ENCODE results near the gene IFNA2.

Gene IFNA2

GRCh38 chr9:21413151-21413550, 28.0 kb upstream of the IFNA2 start:
- peaks cover 5% of the 10 kb centered on the region for H3K4me1 ChIP-seq (ENCODE audit: control insufficient read depth, insufficient read depth, low read length)
- WGBS, 2 experiments: 78 to 80% methylated on average over 4 of the region's 4 CpGs
- H3K27ac ChIP-seq (ENCODE audit: insufficient read depth, low read depth, low read length, poor library complexity, severe bottlenecking): no peak overlapping the region
- H3K4me3 ChIP-seq (ENCODE audit: insufficient read depth, low read depth, low read length): no peak overlapping the region
- H3K9me3 ChIP-seq (ENCODE audit: control insufficient read depth, low read length): no peaks in the 10 kb centered on the region
- H3K36me3 ChIP-seq (ENCODE audit: control insufficient read depth, insufficient read depth, low read length): no peaks in the 10 kb centered on the region
- no peaks in the 10 kb centered on the region for H3K27me3 ChIP-seq (ENCODE audit: control insufficient read depth, insufficient read depth, low read length, poor library complexity, severe bottlenecking)

- peaks cover 5% of the 10 kb centered on the region for H3K4me1 ChIP-seq (ENCODE audit: control insufficient read depth, insufficient read depth, low read length)
- no peak overlapping the region for H3K4me3 ChIP-seq (ENCODE audit: insufficient read depth, low read depth, low read length)
Measured at GRCh38 chr9:21412107-21412506, 26.9 kb upstream of the IFNA2 start.

GRCh38 chr9:21408817-21409216, 23.6 kb upstream of the IFNA2 start, which contains the start of gene IFNA8:
Gene IFNA8 (plus strand): TSS chr9:21409117. CDS start chr9:21409177, 60 bp downstream.
- Histone ChIP-seq H3K27me3 (ENCODE audit: control insufficient read depth, insufficient read depth, low read length, poor library complexity, severe bottlenecking) (peaks cover 4% of the 10 kb centered on the region), H3K4me3 (ENCODE audit: insufficient read depth, low read depth, low read length) (no peak within 1 kb of the TSS), H3K36me3 (ENCODE audit: control insufficient read depth, insufficient read depth, low read length) (no peaks in the 10 kb centered on the region), H3K27ac (ENCODE audit: insufficient read depth, low read depth, low read length, poor library complexity, severe bottlenecking) (no peak within 1 kb of the TSS), H3K9me3 (ENCODE audit: control insufficient read depth, low read length) (no peaks in the 10 kb centered on the region), H3K4me1 (ENCODE audit: control insufficient read depth, insufficient read depth, low read length) (peaks cover 5% of the 10 kb centered on the region)
- WGBS, 2 experiments: 93 to 100% methylated on average over 1 of the region's 1 CpG

More at GRCh38 chr9:21412107-21412506, 26.9 kb upstream of the IFNA2 start:
- no peak overlapping the region for H3K27ac ChIP-seq (ENCODE audit: insufficient read depth, low read depth, low read length, poor library complexity, severe bottlenecking)
- no peaks in the 10 kb centered on the region for H3K27me3 ChIP-seq (ENCODE audit: control insufficient read depth, insufficient read depth, low read length, poor library complexity, severe bottlenecking)
- H3K9me3 ChIP-seq (ENCODE audit: control insufficient read depth, low read length): no peaks in the 10 kb centered on the region
- H3K36me3 ChIP-seq (ENCODE audit: control insufficient read depth, insufficient read depth, low read length): no peaks in the 10 kb centered on the region

- no peak overlapping the region for H3K27ac ChIP-seq (ENCODE audit: insufficient read depth, low read depth, low read length, poor library complexity, severe bottlenecking)
- H3K4me1 ChIP-seq (ENCODE audit: control insufficient read depth, insufficient read depth, low read length): no peaks in the 10 kb centered on the region
- peaks cover 25% of the 10 kb centered on the region for H3K27me3 ChIP-seq (ENCODE audit: control insufficient read depth, insufficient read depth, low read length, poor library complexity, severe bottlenecking)
- no peak overlapping the region for H3K4me3 ChIP-seq (ENCODE audit: insufficient read depth, low read depth, low read length)
- H3K9me3 ChIP-seq (ENCODE audit: control insufficient read depth, low read length): no peaks in the 10 kb centered on the region
- no peaks in the 10 kb centered on the region for H3K36me3 ChIP-seq (ENCODE audit: control insufficient read depth, insufficient read depth, low read length)
- WGBS, 2 experiments: 88 to 90% methylated on average over 3 of the region's 3 CpGs
Measured at GRCh38 chr9:21404146-21404545, 18.9 kb upstream of the IFNA2 start.

GRCh38 chr9:21402386-21403251, 17.4 kb upstream of the IFNA2 start:
- Histone ChIP-seq H3K4me3 (ENCODE audit: insufficient read depth, low read depth, low read length) (peak overlapping the region; percentile 44), H3K4me1 (ENCODE audit: control insufficient read depth, insufficient read depth, low read length) (no peaks in the 10 kb centered on the region), H3K36me3 (ENCODE audit: control insufficient read depth, insufficient read depth, low read length) (no peaks in the 10 kb centered on the region), H3K9me3 (ENCODE audit: control insufficient read depth, low read length) (no peaks in the 10 kb centered on the region), H3K27ac (ENCODE audit: insufficient read depth, low read depth, low read length, poor library complexity, severe bottlenecking) (no peak overlapping the region), H3K27me3 (ENCODE audit: control insufficient read depth, insufficient read depth, low read length, poor library complexity, severe bottlenecking) (peaks cover 27% of the 10 kb centered on the region)
- WGBS, 2 experiments: 2% methylated on average over 53 of the region's 53 CpGs

- Histone ChIP-seq H3K4me1 (ENCODE audit: control insufficient read depth, insufficient read depth, low read length) (no peaks in the 10 kb centered on the region), H3K4me3 (ENCODE audit: insufficient read depth, low read depth, low read length) (no peak overlapping the region), H3K36me3 (ENCODE audit: control insufficient read depth, insufficient read depth, low read length) (no peaks in the 10 kb centered on the region), H3K27ac (ENCODE audit: insufficient read depth, low read depth, low read length, poor library complexity, severe bottlenecking) (no peak overlapping the region), H3K27me3 (ENCODE audit: control insufficient read depth, insufficient read depth, low read length, poor library complexity, severe bottlenecking) (peaks cover 52% of the 10 kb centered on the region), H3K9me3 (ENCODE audit: control insufficient read depth, low read length) (no peaks in the 10 kb centered on the region)
- 91% methylated on average over 3 of the region's 3 CpGs for WGBS, 2 experiments
Measured at GRCh38 chr9:21399956-21400355, 14.8 kb upstream of the IFNA2 start.

- WGBS, 2 experiments: 95 to 97% methylated on average over 1 to 5 of the region's 5 CpGs
- H3K4me3 ChIP-seq (ENCODE audit: insufficient read depth, low read depth, low read length): no peak overlapping the region
- H3K27ac ChIP-seq (ENCODE audit: insufficient read depth, low read depth, low read length, poor library complexity, severe bottlenecking): no peak overlapping the region
- no peaks in the 10 kb centered on the region for H3K9me3 ChIP-seq (ENCODE audit: control insufficient read depth, low read length)
- H3K4me1 ChIP-seq (ENCODE audit: control insufficient read depth, insufficient read depth, low read length): no peaks in the 10 kb centered on the region
- no peaks in the 10 kb centered on the region for H3K36me3 ChIP-seq (ENCODE audit: control insufficient read depth, insufficient read depth, low read length)
- H3K27me3 ChIP-seq (ENCODE audit: control insufficient read depth, insufficient read depth, low read length, poor library complexity, severe bottlenecking): peaks cover 52% of the 10 kb centered on the region
Measured at GRCh38 chr9:21398955-21399489, 13.8 kb upstream of the IFNA2 start.

- Histone ChIP-seq H3K27me3 (ENCODE audit: control insufficient read depth, insufficient read depth, low read length, poor library complexity, severe bottlenecking) (peaks cover 32% of the 10 kb centered on the region), H3K36me3 (ENCODE audit: control insufficient read depth, insufficient read depth, low read length) (no peaks in the 10 kb centered on the region)
Measured at GRCh38 chr9:21395778-21396717, 10.8 kb upstream of the IFNA2 start.

GRCh38 chr9:21392270-21392669, 7.1 kb upstream of the IFNA2 start:
- peaks cover 23% of the 10 kb centered on the region for H3K27me3 ChIP-seq (ENCODE audit: control insufficient read depth, insufficient read depth, low read length, poor library complexity, severe bottlenecking)
- H3K4me1 ChIP-seq (ENCODE audit: control insufficient read depth, insufficient read depth, low read length): no peaks in the 10 kb centered on the region
- no peaks in the 10 kb centered on the region for H3K9me3 ChIP-seq (ENCODE audit: control insufficient read depth, low read length)
- no peak overlapping the region for H3K4me3 ChIP-seq (ENCODE audit: insufficient read depth, low read depth, low read length)
- H3K36me3 ChIP-seq (ENCODE audit: control insufficient read depth, insufficient read depth, low read length): no peaks in the 10 kb centered on the region
- H3K27ac ChIP-seq (ENCODE audit: insufficient read depth, low read depth, low read length, poor library complexity, severe bottlenecking): no peak overlapping the region
- 84 to 96% methylated on average over 6 of the region's 6 CpGs for WGBS, 2 experiments

More at GRCh38 chr9:21395778-21396717, 10.8 kb upstream of the IFNA2 start:
- no peaks in the 10 kb centered on the region for H3K4me1 ChIP-seq (ENCODE audit: control insufficient read depth, insufficient read depth, low read length)
- WGBS, 2 experiments: 11 to 12% methylated on average over 40 of the region's 40 CpGs
- H3K27ac ChIP-seq (ENCODE audit: insufficient read depth, low read depth, low read length, poor library complexity, severe bottlenecking): no peak overlapping the region
- H3K4me3 ChIP-seq (ENCODE audit: insufficient read depth, low read depth, low read length): peak overlapping the region; percentile 49
- H3K9me3 ChIP-seq (ENCODE audit: control insufficient read depth, low read length): no peaks in the 10 kb centered on the region

- no peak overlapping the region for H3K27ac ChIP-seq (ENCODE audit: insufficient read depth, low read depth, low read length, poor library complexity, severe bottlenecking)
- 86 to 90% methylated on average over 4 of the region's 4 CpGs for WGBS, 2 experiments
- H3K9me3 ChIP-seq (ENCODE audit: control insufficient read depth, low read length): no peaks in the 10 kb centered on the region
Measured at GRCh38 chr9:21383627-21384026, 1.6 kb downstream of the IFNA2 start.

More at GRCh38 chr9:21383627-21384026, 1.6 kb downstream of the IFNA2 start:
- Histone ChIP-seq H3K27me3 (ENCODE audit: control insufficient read depth, insufficient read depth, low read length, poor library complexity, severe bottlenecking) (no peaks in the 10 kb centered on the region), H3K36me3 (ENCODE audit: control insufficient read depth, insufficient read depth, low read length) (no peaks in the 10 kb centered on the region), H3K4me3 (ENCODE audit: insufficient read depth, low read depth, low read length) (no peak overlapping the region), H3K4me1 (ENCODE audit: control insufficient read depth, insufficient read depth, low read length) (peaks cover 6% of the 10 kb centered on the region)
